B cell (primary cell): ENCODE results near the gene NMB.

Source experiments
- EZH2 ChIP-seq: IDR thresholded peaks from 2 replicates; pipeline ENCODE4 v1.6.1; 2012; ENCODE audit warnings: borderline replicate concordance, low read depth, mild to moderate bottlenecking, moderate library complexity, low read length; ENCODE audit not compliant: insufficient read depth, poor library complexity, severe bottlenecking
- TF ChIP-seq, protein P1 (sequence below): fragments of 200-600 bp; IDR thresholded peaks from one replicate; pipeline ENCODE4 v1.8.0; 2022; ENCODE audit warnings: antibody characterized with exemption, mild to moderate bottlenecking

DNA sequence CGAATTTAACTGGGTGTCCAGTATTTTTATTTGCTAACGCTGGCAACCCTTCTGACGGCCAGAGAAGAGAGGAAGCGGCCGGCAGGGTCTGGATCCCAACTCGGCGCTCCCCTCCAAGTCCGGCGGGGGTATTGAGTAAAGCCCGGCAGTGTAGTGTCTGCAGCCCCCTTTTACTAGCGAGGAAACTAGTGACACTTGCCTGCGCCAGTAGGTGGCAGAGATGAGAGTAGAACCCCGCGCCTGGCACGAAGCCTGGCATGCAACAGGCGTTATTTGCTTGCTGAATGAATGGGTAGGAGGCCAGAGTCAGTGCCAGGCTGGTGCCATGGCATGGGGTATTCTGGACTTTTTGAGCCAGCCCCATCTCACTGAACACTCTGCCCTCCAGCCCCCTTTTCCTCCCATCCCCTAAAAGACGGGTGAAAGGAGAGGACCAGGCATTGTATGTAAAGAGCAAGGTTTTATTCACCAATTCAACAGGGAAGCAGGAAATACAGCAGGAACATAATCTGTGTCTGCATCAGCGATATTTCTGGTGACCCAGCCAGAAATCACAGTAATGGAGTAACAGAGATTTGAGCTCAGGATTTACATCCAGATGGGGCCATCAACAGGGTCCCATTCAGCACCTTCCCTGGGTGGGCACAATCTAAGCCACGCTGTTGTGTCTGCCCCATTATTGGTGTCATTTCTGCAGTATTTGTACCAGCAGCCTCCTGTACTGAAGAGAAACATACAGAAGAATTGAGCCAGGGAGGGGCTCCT lies 3.1 kb downstream of the NMB start:
- TF ChIP-seq EZH2 = no peak
- TF ChIP-seq, protein P1, sequence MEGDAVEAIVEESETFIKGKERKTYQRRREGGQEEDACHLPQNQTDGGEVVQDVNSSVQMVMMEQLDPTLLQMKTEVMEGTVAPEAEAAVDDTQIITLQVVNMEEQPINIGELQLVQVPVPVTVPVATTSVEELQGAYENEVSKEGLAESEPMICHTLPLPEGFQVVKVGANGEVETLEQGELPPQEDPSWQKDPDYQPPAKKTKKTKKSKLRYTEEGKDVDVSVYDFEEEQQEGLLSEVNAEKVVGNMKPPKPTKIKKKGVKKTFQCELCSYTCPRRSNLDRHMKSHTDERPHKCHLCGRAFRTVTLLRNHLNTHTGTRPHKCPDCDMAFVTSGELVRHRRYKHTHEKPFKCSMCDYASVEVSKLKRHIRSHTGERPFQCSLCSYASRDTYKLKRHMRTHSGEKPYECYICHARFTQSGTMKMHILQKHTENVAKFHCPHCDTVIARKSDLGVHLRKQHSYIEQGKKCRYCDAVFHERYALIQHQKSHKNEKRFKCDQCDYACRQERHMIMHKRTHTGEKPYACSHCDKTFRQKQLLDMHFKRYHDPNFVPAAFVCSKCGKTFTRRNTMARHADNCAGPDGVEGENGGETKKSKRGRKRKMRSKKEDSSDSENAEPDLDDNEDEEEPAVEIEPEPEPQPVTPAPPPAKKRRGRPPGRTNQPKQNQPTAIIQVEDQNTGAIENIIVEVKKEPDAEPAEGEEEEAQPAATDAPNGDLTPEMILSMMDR = peak; percentile 80
